Activated B cell treated with CpG ODN at 0.5 μM for 24 hours (primary cell): ENCODE data around the gene CTCF. TPM values are rescaled to one million over a fixed set of nuclear protein-coding genes. Genes with fewer than 3 reads are reported as not detected.

Source experiments
- ATAC-seq: fragments of 200-7000 bp; cut with Tn5 transposase; one replicate; pipeline ENCODE4 v1.10.0; 2021; ENCODE audit warnings: low read depth, mild to moderate bottlenecking, moderate library complexity
- CTCF ChIA-PET: fragments of 350-600 bp; sonication (Branson Sonifier 250); formaldehyde crosslinking; loops from one replicate; lab custom pipeline; 2021; ENCODE audit warnings: antibody characterized with exemption; lab: Charles Lee
- POLR2A ChIA-PET: fragments of 350-600 bp; sonication (Branson Sonifier 250); formaldehyde crosslinking; loops from one replicate; lab custom pipeline; 2021; ENCODE audit warnings: antibody characterized with exemption; lab: Charles Lee
- DNase-seq: peaks from one replicate; pipeline ENCODE4 v3.0.0; 2022
- H3K27ac Mint-ChIP-seq: one replicate; pipeline ENCODE4 v1.8.0; 2020; ENCODE audit warnings: mixed read lengths
- H3K27me3 Mint-ChIP-seq: one replicate; pipeline ENCODE4 v1.8.0; 2021; ENCODE audit warnings: mixed read lengths
- H3K36me3 Mint-ChIP-seq: one replicate; pipeline ENCODE4 v1.8.0; 2021; ENCODE audit warnings: low read depth, mixed read lengths
- H3K4me1 Mint-ChIP-seq: one replicate; pipeline ENCODE4 v1.8.0; 2021; ENCODE audit warnings: mixed read lengths
- H3K4me3 Mint-ChIP-seq: one replicate; pipeline ENCODE4 v1.8.0; 2020; ENCODE audit warnings: mild to moderate bottlenecking, mixed read lengths
- H3K9me3 Mint-ChIP-seq: one replicate; pipeline ENCODE4 v1.8.0; 2020; ENCODE audit warnings: mixed read lengths
- CTCF ChIP-seq: fragments of 200-600 bp; IDR thresholded peaks from one replicate; pipeline ENCODE4 v1.8.0; 2022; ENCODE audit warnings: antibody characterized with exemption, mild to moderate bottlenecking
- intact Hi-C: fragments of 100-400 bp; cut with micrococcal nuclease; formaldehyde crosslinking; loops from one replicate; pipeline ENCODE4 v1.15.1; 2024
- total RNA-seq: library from RNA; stranded (reverse); gene quantifications from 2 replicates; pipeline ENCODE4 v1.2.3, GENCODE V29; 2022

Gene CTCF
- total RNA-seq, 1 donor from 2014 or later: 59.6 TPM

GRCh38 chr16:67517661-67518423, 44.5 kb upstream of the CTCF start:
- ChIA-PET POLR2A (interaction anchor here (1.0 to 7.4 kb wide), 18 partner anchors 11 to 567 kb away, joined by 3 to 98 read pairs (median 6); partner anchors contain the start of genes ACD, ATP6V0D1, CARMIL2 and CTCF), CTCF (interaction anchor here (0.8 to 15.2 kb wide), 12 partner anchors 11 to 150 kb away, joined by 3 to 298 read pairs (median 4); partner anchors contain the start of genes ATP6V0D1, CARMIL2, CTCF and RIPOR1)
- no peak for TF ChIP-seq CTCF
- no peaks in the 10 kb centered on the region for H3K36me3 Mint-ChIP-seq
- DNase-seq (peak; percentile 68), ATAC-seq (peak; percentile 69)
- peak overlapping the region; percentile 83 for H3K4me3 Mint-ChIP-seq
- H3K27me3 Mint-ChIP-seq: no peaks in the 10 kb centered on the region
- H3K4me1 Mint-ChIP-seq: peaks cover 87% of the 10 kb centered on the region
- no peaks in the 10 kb centered on the region for H3K9me3 Mint-ChIP-seq
- peak overlapping the region; percentile 98 for H3K27ac Mint-ChIP-seq
- intact Hi-C loops: loop anchor here (1.0 kb wide), 1 partner anchor 11 kb away; no protein-coding TSS in a partner anchor

GRCh38 chr16:67518676-67519075, 43.6 kb upstream of the CTCF start:
- ChIA-PET CTCF (interaction anchor here (3.5 to 15.2 kb wide), 3 partner anchors 25 to 148 kb away, joined by 44 to 298 read pairs (median 56); partner anchors contain the start of genes C16orf86, CARMIL2 and ENKD1), POLR2A (interaction anchor here (0.7 to 7.4 kb wide), 10 partner anchors 12 to 284 kb away, joined by 3 to 98 read pairs (median 22); partner anchors contain the start of genes ATP6V0D1, CTCF and RIPOR1)
- Mint-ChIP-seq H3K36me3 (no peaks in the 10 kb centered on the region), H3K4me3 (peak overlapping the region; percentile 83), H3K9me3 (no peaks in the 10 kb centered on the region), H3K27ac (peak overlapping the region; percentile 98), H3K27me3 (no peaks in the 10 kb centered on the region), H3K4me1 (peaks cover 84% of the 10 kb centered on the region)
- ATAC-seq (no peak), DNase-seq (no peak)
- intact Hi-C loops: loop anchor here (1.0 kb wide), 1 partner anchor 11 kb away; no protein-coding TSS in a partner anchor
- no peak for TF ChIP-seq CTCF

- no peak for TF ChIP-seq CTCF
- Mint-ChIP-seq H3K4me1 (peaks cover 82% of the 10 kb centered on the region), H3K36me3 (no peaks in the 10 kb centered on the region), H3K27me3 (no peaks in the 10 kb centered on the region), H3K4me3 (peak overlapping the region; percentile 83), H3K27ac (peak overlapping the region; percentile 98), H3K9me3 (no peaks in the 10 kb centered on the region)
- ChIA-PET POLR2A (interaction anchor here (0.6 to 7.4 kb wide), 12 partner anchors 11 to 284 kb away, joined by 3 to 98 read pairs (median 12); partner anchors contain the start of genes CTCF and RIPOR1), CTCF (interaction anchor here (0.6 to 15.2 kb wide), 4 partner anchors 16 to 147 kb away, joined by 3 to 298 read pairs (median 50); partner anchors contain the start of genes C16orf86, CARMIL2 and ENKD1)
- intact Hi-C loops: no loop called here
- DNase-seq: no peak
- ATAC-seq: no peak
Observed at GRCh38 chr16:67519242-67519641, 43.1 kb upstream of the CTCF start.

- intact Hi-C loops: loop anchor here (1.0 to 10.0 kb wide), 13 partner anchors 9 to 474 kb away; partner anchors contain the start of genes ACD, ATP6V0D1, CARMIL2 and CTCF
Observed at GRCh38 chr16:67521095-67521804, 41.1 kb upstream of the CTCF start.

More at GRCh38 chr16:67521095-67521804, 41.1 kb upstream of the CTCF start:
- ChIA-PET CTCF (interaction anchor here (0.7 to 15.2 kb wide), 34 partner anchors 9 to 520 kb away, joined by 3 to 298 read pairs (median 5); partner anchors contain the start of genes ACD, AGRP, ATP6V0D1 and C16orf86), POLR2A (interaction anchor here (0.6 to 7.4 kb wide), 27 partner anchors 9 to 485 kb away, joined by 3 to 82 read pairs (median 5); partner anchors contain the start of genes ACD, ATP6V0D1, C16orf86 and CARMIL2)
- Mint-ChIP-seq H3K27ac (peak overlapping the region; percentile 98), H3K27me3 (no peaks in the 10 kb centered on the region), H3K9me3 (no peaks in the 10 kb centered on the region), H3K36me3 (peaks cover 2% of the 10 kb centered on the region), H3K4me1 (peaks cover 75% of the 10 kb centered on the region), H3K4me3 (peak overlapping the region; percentile 89)
- TF ChIP-seq CTCF: peak; percentile 85
- DNase-seq (peak; percentile 95), ATAC-seq (peak; percentile 70)
